HCT116 (cell line): ENCODE data around the gene PRRT3.

Source experiments
- CBX3 ChIP-seq: IDR thresholded peaks from 2 replicates; pipeline ENCODE4 v1.6.1; 2012; ENCODE audit warnings: low read depth
- EGR1 ChIP-seq: IDR thresholded peaks from 2 replicates; pipeline ENCODE4 v1.6.1; 2012; ENCODE audit warnings: low read depth
- POLR2A ChIP-seq: IDR thresholded peaks from 2 replicates; pipeline ENCODE4 v1.7.0; 2011; ENCODE audit warnings: borderline replicate concordance; ENCODE audit not compliant: insufficient read depth, insufficient read length; ENCODE audit errors: extremely low read depth
- POLR2AphosphoS5 ChIP-seq: IDR thresholded peaks from 2 replicates; pipeline ENCODE4 v1.6.1; 2011; ENCODE audit warnings: mild to moderate bottlenecking, low read depth, low read length, moderate library complexity
- TCF7L2 ChIP-seq: IDR thresholded peaks from 2 replicates; pipeline ENCODE4 v1.7.0; 2011; ENCODE audit warnings: borderline replicate concordance, inconsistent platforms; ENCODE audit not compliant: insufficient read depth, insufficient read length; ENCODE audit errors: extremely low read depth
- YY1 ChIP-seq: IDR thresholded peaks from 2 replicates; pipeline ENCODE4 v1.6.1; 2011; ENCODE audit warnings: low read length, low read depth, moderate library complexity, mild to moderate bottlenecking; ENCODE audit not compliant: insufficient replicate concordance; ENCODE audit errors: extremely low read depth
- TF ChIP-seq, protein P1 (sequence below), 3 experiments: fragments of 200-600 bp in 1 of 3; sonication (generic) in 1 of 3; IDR thresholded peaks in 2 of 3; conservative IDR thresholded peaks in 1 of 3; 2 replicates each; pipeline ENCODE4 v1.5.1; 2012 to 2017; ENCODE audit warnings: low read depth in 2 of 3, low read length in 2 of 3, antibody characterized with exemption in 1 of 3, borderline replicate concordance in 1 of 3, control low read depth in 1 of 3, mild to moderate bottlenecking in 1 of 3, mixed read lengths in 1 of 3, mixed run types in 1 of 3, moderate library complexity in 1 of 3; ENCODE audit not compliant: insufficient read depth in 1 of 3
- TF ChIP-seq, protein P2 (sequence below): IDR thresholded peaks from 2 replicates; pipeline ENCODE4 v1.6.1; 2011; ENCODE audit warnings: mild to moderate bottlenecking, low read length, moderate library complexity; ENCODE audit not compliant: insufficient replicate concordance; ENCODE audit errors: extremely low read depth
- TF ChIP-seq, protein P3 (sequence below): IDR thresholded peaks from 2 replicates; pipeline ENCODE4 v1.6.1; 2012; ENCODE audit warnings: low read depth

DNA sequence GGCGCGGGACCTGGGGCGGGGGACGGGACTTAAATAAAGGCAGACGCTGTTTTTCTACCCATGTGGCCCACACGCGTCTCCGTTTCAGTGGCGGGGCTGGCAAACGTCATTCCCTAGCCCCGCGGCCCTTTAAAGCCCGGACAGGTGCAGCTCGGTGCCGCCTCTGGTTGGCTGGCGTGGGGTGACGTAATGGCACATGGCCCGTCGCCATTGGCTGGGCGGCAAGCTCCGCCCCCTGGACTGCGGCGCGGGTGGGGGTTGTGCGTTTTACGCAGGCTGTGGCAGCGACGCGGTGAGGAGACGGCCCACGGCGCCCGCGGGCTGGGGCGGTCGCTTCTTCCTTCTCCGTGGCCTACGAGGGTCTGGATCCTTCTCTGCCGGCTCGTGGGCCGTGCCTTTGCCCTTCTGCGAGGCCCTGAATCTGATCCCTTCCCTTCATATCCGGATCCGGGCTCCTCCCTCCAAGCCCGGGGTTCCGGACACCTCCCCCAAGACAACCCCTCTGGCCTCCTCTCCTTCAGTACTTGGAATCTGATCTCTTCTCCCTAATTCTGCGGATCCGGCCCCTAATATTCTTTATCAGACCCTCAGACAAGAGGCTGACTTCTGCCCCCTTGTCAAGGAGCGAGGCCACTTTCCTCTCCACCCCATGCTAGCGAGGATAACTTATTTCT, 18.5 kb downstream of the PRRT3 start, which contains the start of gene CRELD1:
- TF ChIP-seq, protein P1, sequence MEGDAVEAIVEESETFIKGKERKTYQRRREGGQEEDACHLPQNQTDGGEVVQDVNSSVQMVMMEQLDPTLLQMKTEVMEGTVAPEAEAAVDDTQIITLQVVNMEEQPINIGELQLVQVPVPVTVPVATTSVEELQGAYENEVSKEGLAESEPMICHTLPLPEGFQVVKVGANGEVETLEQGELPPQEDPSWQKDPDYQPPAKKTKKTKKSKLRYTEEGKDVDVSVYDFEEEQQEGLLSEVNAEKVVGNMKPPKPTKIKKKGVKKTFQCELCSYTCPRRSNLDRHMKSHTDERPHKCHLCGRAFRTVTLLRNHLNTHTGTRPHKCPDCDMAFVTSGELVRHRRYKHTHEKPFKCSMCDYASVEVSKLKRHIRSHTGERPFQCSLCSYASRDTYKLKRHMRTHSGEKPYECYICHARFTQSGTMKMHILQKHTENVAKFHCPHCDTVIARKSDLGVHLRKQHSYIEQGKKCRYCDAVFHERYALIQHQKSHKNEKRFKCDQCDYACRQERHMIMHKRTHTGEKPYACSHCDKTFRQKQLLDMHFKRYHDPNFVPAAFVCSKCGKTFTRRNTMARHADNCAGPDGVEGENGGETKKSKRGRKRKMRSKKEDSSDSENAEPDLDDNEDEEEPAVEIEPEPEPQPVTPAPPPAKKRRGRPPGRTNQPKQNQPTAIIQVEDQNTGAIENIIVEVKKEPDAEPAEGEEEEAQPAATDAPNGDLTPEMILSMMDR (IDR thresholded peaks at IDR 0.05 in 2 of 3, conservative IDR thresholded peaks at IDR 0.05 in 1 of 3; ENCODE audit: borderline replicate concordance in 1 of 3, insufficient read depth in 1 of 3, low read depth in 2 of 3, low read length in 2 of 3) = no peak
- TF ChIP-seq POLR2AphosphoS5 = peak; percentile 83
- TF ChIP-seq, protein P2, sequence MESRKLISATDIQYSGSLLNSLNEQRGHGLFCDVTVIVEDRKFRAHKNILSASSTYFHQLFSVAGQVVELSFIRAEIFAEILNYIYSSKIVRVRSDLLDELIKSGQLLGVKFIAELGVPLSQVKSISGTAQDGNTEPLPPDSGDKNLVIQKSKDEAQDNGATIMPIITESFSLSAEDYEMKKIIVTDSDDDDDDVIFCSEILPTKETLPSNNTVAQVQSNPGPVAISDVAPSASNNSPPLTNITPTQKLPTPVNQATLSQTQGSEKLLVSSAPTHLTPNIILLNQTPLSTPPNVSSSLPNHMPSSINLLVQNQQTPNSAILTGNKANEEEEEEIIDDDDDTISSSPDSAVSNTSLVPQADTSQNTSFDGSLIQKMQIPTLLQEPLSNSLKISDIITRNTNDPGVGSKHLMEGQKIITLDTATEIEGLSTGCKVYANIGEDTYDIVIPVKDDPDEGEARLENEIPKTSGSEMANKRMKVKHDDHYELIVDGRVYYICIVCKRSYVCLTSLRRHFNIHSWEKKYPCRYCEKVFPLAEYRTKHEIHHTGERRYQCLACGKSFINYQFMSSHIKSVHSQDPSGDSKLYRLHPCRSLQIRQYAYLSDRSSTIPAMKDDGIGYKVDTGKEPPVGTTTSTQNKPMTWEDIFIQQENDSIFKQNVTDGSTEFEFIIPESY = peak; percentile 23
- peak; percentile 62 for TF ChIP-seq POLR2A
- TF ChIP-seq, protein P3, sequence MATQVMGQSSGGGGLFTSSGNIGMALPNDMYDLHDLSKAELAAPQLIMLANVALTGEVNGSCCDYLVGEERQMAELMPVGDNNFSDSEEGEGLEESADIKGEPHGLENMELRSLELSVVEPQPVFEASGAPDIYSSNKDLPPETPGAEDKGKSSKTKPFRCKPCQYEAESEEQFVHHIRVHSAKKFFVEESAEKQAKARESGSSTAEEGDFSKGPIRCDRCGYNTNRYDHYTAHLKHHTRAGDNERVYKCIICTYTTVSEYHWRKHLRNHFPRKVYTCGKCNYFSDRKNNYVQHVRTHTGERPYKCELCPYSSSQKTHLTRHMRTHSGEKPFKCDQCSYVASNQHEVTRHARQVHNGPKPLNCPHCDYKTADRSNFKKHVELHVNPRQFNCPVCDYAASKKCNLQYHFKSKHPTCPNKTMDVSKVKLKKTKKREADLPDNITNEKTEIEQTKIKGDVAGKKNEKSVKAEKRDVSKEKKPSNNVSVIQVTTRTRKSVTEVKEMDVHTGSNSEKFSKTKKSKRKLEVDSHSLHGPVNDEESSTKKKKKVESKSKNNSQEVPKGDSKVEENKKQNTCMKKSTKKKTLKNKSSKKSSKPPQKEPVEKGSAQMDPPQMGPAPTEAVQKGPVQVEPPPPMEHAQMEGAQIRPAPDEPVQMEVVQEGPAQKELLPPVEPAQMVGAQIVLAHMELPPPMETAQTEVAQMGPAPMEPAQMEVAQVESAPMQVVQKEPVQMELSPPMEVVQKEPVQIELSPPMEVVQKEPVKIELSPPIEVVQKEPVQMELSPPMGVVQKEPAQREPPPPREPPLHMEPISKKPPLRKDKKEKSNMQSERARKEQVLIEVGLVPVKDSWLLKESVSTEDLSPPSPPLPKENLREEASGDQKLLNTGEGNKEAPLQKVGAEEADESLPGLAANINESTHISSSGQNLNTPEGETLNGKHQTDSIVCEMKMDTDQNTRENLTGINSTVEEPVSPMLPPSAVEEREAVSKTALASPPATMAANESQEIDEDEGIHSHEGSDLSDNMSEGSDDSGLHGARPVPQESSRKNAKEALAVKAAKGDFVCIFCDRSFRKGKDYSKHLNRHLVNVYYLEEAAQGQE = no peak
- no peak for TF ChIP-seq EGR1
- peak; percentile 91 for TF ChIP-seq TCF7L2
- TF ChIP-seq CBX3 = 0 out of 2 replicates have a peak, but pooled peaks have one; percentile 10
- TF ChIP-seq YY1 = no peak
